ENCODE measurements around the gene RFNG. TPM values are rescaled to one million over a fixed set of nuclear protein-coding genes. Genes with fewer than 3 reads are reported as not detected.

Gene RFNG
- total and polyA plus RNA-seq, 7 experiments from 2014 or later: 4.2 to 45.5 (median 28.1) TPM

- Mint-ChIP-seq H3K4me1 (no peaks in the 10 kb centered on the region), H3K36me3 (peaks cover 0 to 14% (median 0%) of the 10 kb centered on the region in 5 donors), H3K27ac (no peak overlapping the region), H3K4me3 (no peak overlapping the region), H3K27me3 (no peaks in the 10 kb centered on the region), H3K9me3 (no peaks in the 10 kb centered on the region)
- ChIA-PET POLR2A (no interaction called here), CTCF (no interaction called here)
- no peaks in the 10 kb centered on the region for H3K4me1 ChIP-seq (ENCODE audit: control insufficient read depth in 2 of 2, insufficient read depth in 2 of 2, low read length in 2 of 2)
- intact Hi-C loops (cut with micrococcal nuclease): no loop called here
- H3K9me3 ChIP-seq (ENCODE audit: control insufficient read depth in 2 of 3, low read length in 3 of 3): no peaks in the 10 kb centered on the region
- DNase-seq (no peak), ATAC-seq (no peak)
- H3K36me3 ChIP-seq (ENCODE audit: control insufficient read depth in 2 of 3, insufficient read depth in 3 of 3, low read length in 3 of 3): peaks cover 0 to 86% (median 4%) of the 10 kb centered on the region in 3 experiments
- no peak overlapping the region for H3K27ac ChIP-seq (ENCODE audit: low read depth, low read length)
- no peaks in the 10 kb centered on the region for H3K27me3 ChIP-seq (ENCODE audit: control insufficient read depth in 2 of 2, insufficient read depth in 2 of 2, low read length in 2 of 2)
- H3K4me3 ChIP-seq (ENCODE audit: low read length): no peak overlapping the region
Observed at GRCh38 chr17:82081966-82082365, 30.4 kb upstream of the RFNG start.

- no peak overlapping the region for H3K27ac Mint-ChIP-seq
Observed at GRCh38 chr17:82081546-82081945, 29.9 kb upstream of the RFNG start.

GRCh38 chr17:82080789-82081464, 29.3 kb upstream of the RFNG start:
- POLR2A ChIA-PET: no interaction called here

More at GRCh38 chr17:82081546-82081945, 29.9 kb upstream of the RFNG start:
- H3K9me3 ChIP-seq (ENCODE audit: control insufficient read depth in 2 of 3, low read length in 3 of 3): no peaks in the 10 kb centered on the region
- DNase-seq (no peak), ATAC-seq (no peak)
- H3K4me3 ChIP-seq (ENCODE audit: low read length): no peak overlapping the region
- peaks cover 0 to 82% (median 4%) of the 10 kb centered on the region in 3 experiments for H3K36me3 ChIP-seq (ENCODE audit: control insufficient read depth in 2 of 3, insufficient read depth in 3 of 3, low read length in 3 of 3)
- no peaks in the 10 kb centered on the region for H3K27me3 ChIP-seq (ENCODE audit: control insufficient read depth in 2 of 2, insufficient read depth in 2 of 2, low read length in 2 of 2)
- Mint-ChIP-seq H3K4me1 (no peaks in the 10 kb centered on the region), H3K9me3 (no peaks in the 10 kb centered on the region), H3K27me3 (no peaks in the 10 kb centered on the region), H3K36me3 (peaks cover 0 to 14% (median 0%) of the 10 kb centered on the region in 5 donors), H3K4me3 (no peak overlapping the region)
- no peaks in the 10 kb centered on the region for H3K4me1 ChIP-seq (ENCODE audit: control insufficient read depth in 2 of 2, insufficient read depth in 2 of 2, low read length in 2 of 2)
- intact Hi-C loops (cut with micrococcal nuclease): no loop called here
- CTCF ChIA-PET: no interaction called here
- H3K27ac ChIP-seq (ENCODE audit: low read depth, low read length): no peak overlapping the region
- POLR2A ChIA-PET: no interaction called here

GRCh38 chr17:82080048-82080788, 28.6 kb upstream of the RFNG start:
- intact Hi-C loops (cut with micrococcal nuclease): no loop called here
- Histone ChIP-seq H3K36me3 (ENCODE audit: control insufficient read depth in 2 of 3, insufficient read depth in 3 of 3, low read length in 3 of 3) (peaks cover 0 to 68% (median 4%) of the 10 kb centered on the region in 3 experiments), H3K4me3 (ENCODE audit: low read length) (no peak overlapping the region), H3K9me3 (ENCODE audit: control insufficient read depth in 2 of 3, low read length in 3 of 3) (no peaks in the 10 kb centered on the region), H3K4me1 (ENCODE audit: control insufficient read depth in 2 of 2, insufficient read depth in 2 of 2, low read length in 2 of 2) (no peaks in the 10 kb centered on the region), H3K27me3 (ENCODE audit: control insufficient read depth in 2 of 2, insufficient read depth in 2 of 2, low read length in 2 of 2) (no peaks in the 10 kb centered on the region), H3K27ac (ENCODE audit: low read depth, low read length) (no peak overlapping the region)
- POLR2A ChIA-PET: no interaction called here
- Mint-ChIP-seq H3K27me3 (no peaks in the 10 kb centered on the region), H3K4me3 (no peak overlapping the region), H3K27ac (no peak overlapping the region), H3K4me1 (no peaks in the 10 kb centered on the region), H3K9me3 (no peaks in the 10 kb centered on the region), H3K36me3 (peaks cover 0 to 14% (median 0%) of the 10 kb centered on the region in 5 donors)
- no peak for DNase-seq
- no peak for ATAC-seq
- CTCF ChIA-PET: no interaction called here

More at GRCh38 chr17:82080789-82081464, 29.3 kb upstream of the RFNG start:
- Mint-ChIP-seq H3K9me3 (no peaks in the 10 kb centered on the region), H3K4me3 (no peak overlapping the region), H3K4me1 (no peaks in the 10 kb centered on the region), H3K36me3 (peaks cover 0 to 14% (median 0%) of the 10 kb centered on the region in 5 donors), H3K27ac (no peak overlapping the region), H3K27me3 (no peaks in the 10 kb centered on the region)
- Histone ChIP-seq H3K4me1 (ENCODE audit: control insufficient read depth in 2 of 2, insufficient read depth in 2 of 2, low read length in 2 of 2) (no peaks in the 10 kb centered on the region), H3K36me3 (ENCODE audit: control insufficient read depth in 2 of 3, insufficient read depth in 3 of 3, low read length in 3 of 3) (peaks cover 0 to 76% (median 4%) of the 10 kb centered on the region in 3 experiments), H3K27ac (ENCODE audit: low read depth, low read length) (no peak overlapping the region), H3K27me3 (ENCODE audit: control insufficient read depth in 2 of 2, insufficient read depth in 2 of 2, low read length in 2 of 2) (no peaks in the 10 kb centered on the region), H3K9me3 (ENCODE audit: control insufficient read depth in 2 of 3, low read length in 3 of 3) (no peaks in the 10 kb centered on the region), H3K4me3 (ENCODE audit: low read length) (no peak overlapping the region)
- intact Hi-C loops (cut with micrococcal nuclease): no loop called here
- no peak for ATAC-seq
- no peak for DNase-seq
- CTCF ChIA-PET: no interaction called here

- H3K27me3 ChIP-seq (ENCODE audit: control insufficient read depth in 2 of 2, insufficient read depth in 2 of 2, low read length in 2 of 2): no peaks in the 10 kb centered on the region
- peaks cover 0 to 58% (median 4%) of the 10 kb centered on the region in 3 experiments for H3K36me3 ChIP-seq (ENCODE audit: control insufficient read depth in 2 of 3, insufficient read depth in 3 of 3, low read length in 3 of 3)
- no peak overlapping the region for H3K4me3 ChIP-seq (ENCODE audit: low read length)
- ChIA-PET POLR2A (no interaction called here), CTCF (no interaction called here)
- ATAC-seq (no peak), DNase-seq (no peak)
- intact Hi-C loops (cut with micrococcal nuclease): no loop called here
- no peaks in the 10 kb centered on the region for H3K4me1 Mint-ChIP-seq
- no peaks in the 10 kb centered on the region for H3K4me1 ChIP-seq (ENCODE audit: control insufficient read depth in 2 of 2, insufficient read depth in 2 of 2, low read length in 2 of 2)
- H3K27ac ChIP-seq (ENCODE audit: low read depth, low read length): no peak overlapping the region
- H3K36me3 Mint-ChIP-seq: peaks cover 0 to 14% (median 0%) of the 10 kb centered on the region in 5 donors
- H3K27me3 Mint-ChIP-seq: no peaks in the 10 kb centered on the region
- no peak overlapping the region for H3K27ac Mint-ChIP-seq
- H3K4me3 Mint-ChIP-seq: no peak overlapping the region
- no peaks in the 10 kb centered on the region for H3K9me3 ChIP-seq (ENCODE audit: control insufficient read depth in 2 of 3, low read length in 3 of 3)
- H3K9me3 Mint-ChIP-seq: no peaks in the 10 kb centered on the region
Observed at GRCh38 chr17:82079001-82079677, 27.5 kb upstream of the RFNG start.

- intact Hi-C loops (cut with micrococcal nuclease): no loop called here
- POLR2A ChIA-PET: no interaction called here
- H3K9me3 ChIP-seq (ENCODE audit: control insufficient read depth in 2 of 3, low read length in 3 of 3): no peaks in the 10 kb centered on the region
- H3K27me3 Mint-ChIP-seq: no peaks in the 10 kb centered on the region
- peaks cover 0 to 12% (median 0%) of the 10 kb centered on the region in 5 donors for H3K36me3 Mint-ChIP-seq
- no peak overlapping the region for H3K4me3 Mint-ChIP-seq
- CTCF ChIA-PET: no interaction called here
- no peaks in the 10 kb centered on the region for H3K27me3 ChIP-seq (ENCODE audit: control insufficient read depth in 2 of 2, insufficient read depth in 2 of 2, low read length in 2 of 2)
- H3K4me1 ChIP-seq (ENCODE audit: control insufficient read depth in 2 of 2, insufficient read depth in 2 of 2, low read length in 2 of 2): no peaks in the 10 kb centered on the region
- ATAC-seq (no peak), DNase-seq (no peak)
- H3K4me3 ChIP-seq (ENCODE audit: low read length): no peak overlapping the region
- no peaks in the 10 kb centered on the region for H3K4me1 Mint-ChIP-seq
- peaks cover 0 to 51% (median 4%) of the 10 kb centered on the region in 3 experiments for H3K36me3 ChIP-seq (ENCODE audit: control insufficient read depth in 2 of 3, insufficient read depth in 3 of 3, low read length in 3 of 3)
- H3K27ac Mint-ChIP-seq: no peak overlapping the region
- no peaks in the 10 kb centered on the region for H3K9me3 Mint-ChIP-seq
- no peak overlapping the region for H3K27ac ChIP-seq (ENCODE audit: low read depth, low read length)
Observed at GRCh38 chr17:82078433-82078832, 26.8 kb upstream of the RFNG start.
